Tracheal epithelial cell (primary cell): Measurements from ENCODE around the gene TNS1. TPM values are rescaled to one million over a fixed set of nuclear protein-coding genes. Genes with fewer than 3 reads are reported as not detected.

Source experiments
- total RNA-seq: library from RNA; depleted of rRNA; stranded (reverse); fragments of >200 nt; gene quantifications from 2 replicates; pipeline ENCODE4 v1.2.1, GENCODE V29; 2014

The TNS1 gene
- total RNA-seq: 0.64 and 12.0 TPM in 2 replicates

GRCh38 chr2:218002845-218003180, at the start of gene TNS1:
TSS of gene TNS1 (minus strand) at chr2:218002995. CDS start at chr2:218002872, 123 bp downstream.

Other genes starting within 250 kb of the TNS1 start
- gene RUFY4, start 66.3 kb upstream of the TNS1 start, total RNA-seq: under 0.01 TPM in 1 of 2 replicates, not detected in the other
- under 0.01 and 0.48 TPM in 2 replicates for gene CXCR2, start 123.0 kb upstream of the TNS1 start, total RNA-seq
- gene CXCR1, start 164.0 kb upstream of the TNS1 start, total RNA-seq: not detected in 2 replicates
- gene ARPC2, start 214.2 kb upstream of the TNS1 start, total RNA-seq: 396 and 434 TPM in 2 replicates